GM19455 (cell line): ENCODE results near the gene PBRM1.

Experiments
- ATAC-seq: cut with Tn5 transposase; IDR thresholded peaks from one replicate; pipeline ENCODE4 v1.9.1; 2021; ENCODE audit not compliant: unreplicated experiment

The PBRM1 gene

DNA sequence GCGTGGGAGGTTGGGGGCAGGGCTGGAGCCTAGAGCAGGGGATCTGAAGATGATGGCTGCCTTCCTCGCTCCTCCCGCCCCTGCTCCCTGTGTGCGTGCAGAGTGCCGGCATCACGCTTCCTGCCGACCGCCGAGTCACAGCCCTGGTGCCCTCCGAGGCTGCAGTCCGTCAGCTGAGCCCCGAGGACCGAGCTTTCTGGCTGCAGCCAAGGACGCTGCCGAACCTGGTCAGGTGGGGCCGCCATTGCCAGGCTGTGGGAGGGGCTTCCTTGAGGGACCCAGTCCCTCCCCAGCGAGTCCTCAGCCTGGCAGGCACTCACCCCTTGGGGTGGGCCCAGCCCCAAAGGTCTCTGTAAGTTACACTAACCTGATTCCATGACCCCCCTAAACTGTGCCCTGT lies 173.0 kb downstream of the PBRM1 start:
- ATAC-seq: no peak

DNA sequence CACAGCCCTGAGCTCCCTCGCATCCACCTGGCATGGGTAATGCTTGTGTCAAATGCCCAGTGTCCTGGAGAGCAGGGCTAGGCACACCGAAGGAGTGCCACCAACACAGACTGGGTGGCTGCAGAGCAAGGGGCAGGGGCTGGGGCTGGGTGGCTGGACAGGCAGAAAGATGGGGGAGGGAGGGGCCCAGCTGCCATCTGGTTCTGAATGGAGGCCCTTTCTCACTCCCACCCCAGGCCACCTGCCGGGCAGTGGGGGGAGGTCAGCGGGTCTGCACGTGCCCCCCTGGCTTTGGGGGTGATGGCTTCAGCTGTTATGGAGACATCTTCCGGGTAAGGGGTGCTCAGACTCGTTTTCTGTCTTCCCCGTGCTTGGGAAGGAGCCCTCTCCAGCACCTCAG lies 173.6 kb downstream of the PBRM1 start:
- no peak for ATAC-seq

DNA sequence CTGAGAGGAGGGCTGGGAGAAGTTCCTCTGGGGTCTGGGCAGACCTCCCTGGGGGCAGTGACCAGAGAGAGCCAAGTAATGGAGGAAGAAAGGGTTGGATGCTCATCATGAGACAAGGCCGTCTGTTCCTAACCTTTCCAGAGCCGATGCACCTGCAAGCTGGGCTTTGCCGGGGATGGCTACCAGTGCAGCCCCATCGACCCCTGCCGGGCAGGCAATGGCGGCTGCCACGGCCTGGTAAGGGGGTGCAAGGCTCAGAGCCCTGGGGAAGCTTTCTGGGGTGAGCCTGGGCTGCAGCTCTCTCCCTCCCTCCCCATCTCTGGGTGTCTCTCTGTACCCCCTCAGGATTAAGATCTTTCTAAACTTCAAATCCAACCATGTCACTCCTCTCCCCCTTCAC lies 174.2 kb downstream of the PBRM1 start:
- ATAC-seq: no peak

DNA sequence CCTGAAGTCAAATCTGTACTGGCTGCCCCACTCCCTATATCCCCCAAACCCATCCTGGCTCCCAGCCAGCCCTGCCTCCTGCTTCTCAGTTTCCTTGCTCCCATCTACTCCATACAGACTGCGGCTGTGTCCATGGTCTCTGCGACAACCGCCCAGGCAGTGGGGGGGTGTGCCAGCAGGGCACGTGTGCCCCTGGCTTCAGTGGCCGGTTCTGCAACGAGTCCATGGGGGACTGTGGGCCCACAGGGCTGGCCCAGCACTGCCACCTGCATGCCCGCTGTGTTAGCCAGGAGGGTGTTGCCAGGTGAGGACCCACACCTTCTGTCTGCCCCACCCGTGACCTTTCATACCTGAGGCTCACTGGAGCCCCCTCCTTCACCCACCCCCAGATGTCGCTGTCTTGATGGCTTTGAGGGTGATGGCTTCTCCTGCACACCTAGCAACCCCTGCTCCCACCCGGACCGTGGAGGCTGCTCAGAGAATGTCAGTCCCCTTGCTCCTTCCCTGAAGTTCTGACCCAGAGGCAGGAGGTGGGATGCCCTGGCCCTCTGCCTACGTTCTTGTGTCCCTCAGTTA lies 175.9 kb downstream of the PBRM1 start:
- ATAC-seq: no peak

DNA sequence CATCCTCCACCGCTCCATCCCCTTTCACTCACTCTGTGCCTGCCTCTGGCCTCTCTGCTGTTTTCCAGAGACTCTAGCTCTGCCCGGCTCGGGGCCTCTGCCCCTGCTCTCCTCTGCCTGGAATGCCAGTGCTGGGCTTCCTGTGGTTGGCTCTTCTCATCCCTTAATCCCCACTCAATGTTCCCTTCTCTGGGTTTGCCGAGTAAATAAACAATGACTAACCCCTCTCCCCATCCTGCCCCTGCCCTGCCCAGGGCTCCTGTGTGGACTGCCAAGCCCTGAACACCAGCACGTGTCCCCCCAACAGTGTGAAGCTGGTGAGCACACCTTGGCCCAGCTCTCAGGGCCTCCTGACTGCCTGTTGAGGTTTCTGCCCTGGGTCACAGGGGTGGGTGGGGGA lies 178.4 kb downstream of the PBRM1 start:
- no peak for ATAC-seq

DNA sequence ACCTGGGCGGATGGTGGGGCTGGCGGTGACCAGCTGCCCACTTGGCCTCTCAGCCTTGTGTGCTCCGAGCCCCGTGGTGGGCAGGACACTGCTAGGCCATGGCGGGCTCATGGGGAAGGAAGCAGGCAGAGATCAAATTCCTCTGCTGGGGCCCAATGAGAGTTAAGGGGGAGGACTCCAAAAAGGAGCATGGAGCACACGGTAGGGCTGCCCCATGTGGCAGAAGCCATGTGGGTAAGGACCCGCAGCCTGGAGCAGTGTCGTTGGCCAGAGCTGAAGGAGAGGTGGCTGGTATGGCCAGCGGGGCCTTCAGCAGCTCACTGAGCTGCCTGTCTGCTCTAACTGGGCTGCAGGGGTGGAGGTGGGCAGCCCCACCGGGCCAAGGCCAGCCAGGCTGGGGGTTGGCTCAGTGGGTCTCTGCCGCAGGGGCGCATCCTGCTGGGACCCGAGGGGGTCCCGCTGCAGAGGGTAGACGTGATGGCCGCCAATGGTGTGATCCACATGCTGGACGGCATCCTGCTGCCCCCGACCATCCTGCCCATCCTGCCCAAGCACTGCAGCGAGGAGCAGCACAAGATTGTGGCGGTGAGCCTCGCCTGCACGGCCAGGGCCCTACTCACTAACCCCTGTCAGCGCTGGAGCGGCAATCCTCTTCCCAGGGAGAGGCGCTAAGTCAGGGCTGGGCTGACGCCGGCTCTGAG lies 179.3 kb downstream of the PBRM1 start:
- ATAC-seq: no peak

DNA sequence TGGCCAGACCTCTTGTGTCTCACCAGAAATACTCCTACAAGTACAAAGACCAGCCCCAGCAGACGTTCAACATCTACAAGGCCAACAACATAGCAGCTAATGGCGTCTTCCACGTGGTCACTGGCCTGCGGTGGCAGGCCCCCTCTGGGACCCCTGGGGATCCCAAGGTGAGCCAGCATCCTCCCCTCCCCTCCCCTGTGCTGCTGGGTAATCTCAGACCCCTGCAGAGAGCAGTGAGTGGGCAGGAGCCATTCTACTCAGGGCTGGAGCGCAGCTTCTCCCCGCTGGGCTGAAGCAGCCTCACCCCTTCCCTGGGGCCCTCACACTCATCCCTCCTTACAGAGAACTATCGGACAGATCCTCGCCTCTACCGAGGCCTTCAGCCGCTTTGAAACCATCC lies 180.7 kb downstream of the PBRM1 start:
- no peak for ATAC-seq

DNA sequence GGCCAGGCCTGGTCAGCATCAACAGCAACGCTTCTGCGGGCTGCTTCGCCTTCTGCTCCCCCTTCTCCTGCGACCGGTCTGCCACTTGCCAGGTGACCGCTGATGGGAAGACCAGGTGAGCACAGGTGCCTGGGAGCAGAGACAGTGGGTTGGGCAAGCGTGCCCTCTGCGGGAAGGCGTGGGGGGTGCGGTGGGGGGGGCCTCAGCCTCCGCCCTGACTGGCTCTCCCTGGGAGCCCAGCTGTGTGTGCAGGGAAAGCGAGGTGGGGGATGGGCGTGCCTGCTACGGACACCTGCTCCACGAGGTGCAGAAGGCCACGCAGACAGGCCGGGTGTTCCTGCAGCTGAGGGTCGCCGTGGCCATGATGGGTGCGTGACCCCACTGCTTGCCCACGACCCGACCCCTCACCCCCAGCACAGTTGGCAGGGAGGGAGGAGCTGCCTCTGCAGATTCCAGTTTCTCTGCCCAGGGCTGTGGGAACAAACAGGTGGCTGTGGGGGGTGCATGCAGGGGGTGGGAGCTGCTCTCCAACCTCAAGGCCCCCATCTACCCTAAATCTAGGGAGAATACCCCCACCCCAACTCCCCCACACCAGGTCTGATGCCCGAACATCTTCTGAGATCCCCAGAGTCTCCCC lies 181.8 kb downstream of the PBRM1 start:
- no peak for ATAC-seq

DNA sequence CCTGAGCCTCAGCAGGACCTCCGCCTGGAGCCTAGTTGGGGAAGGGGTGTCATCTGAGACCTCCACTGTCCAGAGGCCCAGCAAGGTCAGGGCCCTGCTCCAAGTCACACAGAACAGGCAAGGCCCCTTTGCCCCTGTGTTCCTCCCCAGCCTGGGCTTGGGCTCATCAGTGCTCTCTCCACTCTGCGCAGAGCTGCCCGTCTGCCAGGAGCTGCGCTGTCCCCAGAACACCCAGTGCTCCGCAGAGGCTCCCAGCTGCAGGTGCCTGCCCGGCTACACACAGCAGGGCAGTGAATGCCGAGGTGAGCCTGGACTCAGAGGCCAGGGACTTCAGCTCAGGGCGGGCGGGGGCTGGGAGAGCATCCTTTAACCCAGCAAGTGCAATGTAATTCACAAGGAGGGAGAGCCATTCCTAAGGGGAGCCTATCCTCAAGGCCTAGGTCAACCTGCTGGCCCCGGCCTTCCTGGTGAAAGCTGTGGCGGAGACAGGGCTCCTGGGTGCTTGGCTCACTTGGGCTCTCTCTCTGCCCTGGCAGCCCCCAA lies 182.8 kb downstream of the PBRM1 start:
- no peak for ATAC-seq

DNA sequence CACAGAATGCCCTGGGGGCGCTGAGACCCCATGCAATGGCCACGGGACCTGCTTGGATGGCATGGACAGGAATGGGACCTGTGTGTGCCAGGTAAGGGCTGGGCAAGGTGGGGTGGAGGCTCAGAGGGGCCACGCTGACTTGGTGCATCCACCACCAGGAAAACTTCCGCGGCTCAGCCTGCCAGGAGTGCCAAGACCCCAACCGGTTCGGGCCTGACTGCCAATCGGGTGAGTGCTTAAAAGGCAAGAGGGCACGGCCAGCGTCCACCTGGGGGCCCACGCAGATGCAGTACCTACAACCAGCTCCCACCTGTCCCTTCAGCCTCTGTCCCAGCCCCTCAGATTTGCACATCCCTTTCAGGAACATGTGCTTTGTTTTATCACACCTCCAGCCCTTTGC lies 183.7 kb downstream of the PBRM1 start:
- no peak for ATAC-seq

DNA sequence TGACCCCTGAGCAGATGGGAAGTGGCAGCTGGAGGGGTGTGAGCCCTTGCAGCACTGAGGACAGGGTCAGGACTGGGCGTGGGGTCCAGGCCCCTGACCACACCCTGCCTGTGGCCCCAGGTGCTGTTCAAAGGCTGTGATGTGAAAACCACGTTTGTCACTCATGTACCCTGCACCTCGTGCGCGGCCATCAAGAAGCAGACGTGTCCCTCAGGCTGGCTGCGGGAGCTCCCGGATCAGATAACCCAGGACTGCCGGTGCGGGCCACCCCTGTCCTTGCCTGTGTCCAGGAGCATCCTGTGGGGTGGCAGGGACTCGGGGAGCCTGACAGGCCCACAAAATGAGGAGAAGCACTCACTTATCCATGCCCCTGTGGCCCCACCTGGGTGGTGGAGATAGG lies 184.7 kb downstream of the PBRM1 start:
- no peak for ATAC-seq

DNA sequence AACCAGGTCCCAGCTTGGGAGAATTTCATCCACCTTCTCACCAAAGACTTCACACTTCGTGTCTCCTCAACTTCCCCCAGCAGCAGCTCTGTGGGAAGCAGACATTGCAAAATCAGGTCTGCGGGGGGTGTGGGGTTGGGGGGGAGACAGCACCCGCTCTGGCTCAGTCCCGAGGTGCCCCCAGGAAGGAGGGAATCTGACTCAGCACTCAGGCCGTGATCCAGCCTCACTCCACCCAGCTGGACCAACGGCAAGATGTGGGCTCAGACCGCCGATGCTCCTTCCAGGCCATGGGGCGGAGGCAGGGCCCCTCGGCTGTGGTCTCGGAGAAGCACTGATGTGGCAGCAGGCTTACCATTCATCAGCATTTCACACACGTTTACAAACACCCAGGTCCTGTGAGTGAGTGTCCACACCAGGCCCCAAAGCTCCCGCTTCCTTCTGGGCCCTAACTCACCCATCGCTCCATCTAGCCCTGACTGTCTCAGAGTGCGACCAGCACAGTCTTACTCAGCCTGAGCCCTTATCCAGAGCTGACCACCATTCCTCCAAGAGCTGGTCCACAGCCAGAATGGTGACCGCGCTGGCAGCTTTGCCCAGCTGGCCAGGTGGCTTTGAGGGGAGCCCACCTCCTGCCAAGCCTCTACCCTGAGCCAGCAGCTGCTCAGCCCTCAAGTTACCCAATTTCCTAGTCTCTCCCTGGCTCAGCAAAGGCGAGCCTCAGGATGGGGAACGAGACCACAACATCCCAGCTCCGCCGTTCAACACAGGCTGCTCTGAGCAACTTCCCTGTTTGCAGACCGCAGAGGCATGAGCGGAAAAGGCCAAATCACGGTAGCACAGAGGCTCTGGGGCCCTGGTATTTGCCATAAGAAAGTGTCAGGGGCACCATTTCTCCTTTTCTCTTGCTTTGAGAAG lies 187.3 kb downstream of the PBRM1 start:
- ATAC-seq: no peak

DNA sequence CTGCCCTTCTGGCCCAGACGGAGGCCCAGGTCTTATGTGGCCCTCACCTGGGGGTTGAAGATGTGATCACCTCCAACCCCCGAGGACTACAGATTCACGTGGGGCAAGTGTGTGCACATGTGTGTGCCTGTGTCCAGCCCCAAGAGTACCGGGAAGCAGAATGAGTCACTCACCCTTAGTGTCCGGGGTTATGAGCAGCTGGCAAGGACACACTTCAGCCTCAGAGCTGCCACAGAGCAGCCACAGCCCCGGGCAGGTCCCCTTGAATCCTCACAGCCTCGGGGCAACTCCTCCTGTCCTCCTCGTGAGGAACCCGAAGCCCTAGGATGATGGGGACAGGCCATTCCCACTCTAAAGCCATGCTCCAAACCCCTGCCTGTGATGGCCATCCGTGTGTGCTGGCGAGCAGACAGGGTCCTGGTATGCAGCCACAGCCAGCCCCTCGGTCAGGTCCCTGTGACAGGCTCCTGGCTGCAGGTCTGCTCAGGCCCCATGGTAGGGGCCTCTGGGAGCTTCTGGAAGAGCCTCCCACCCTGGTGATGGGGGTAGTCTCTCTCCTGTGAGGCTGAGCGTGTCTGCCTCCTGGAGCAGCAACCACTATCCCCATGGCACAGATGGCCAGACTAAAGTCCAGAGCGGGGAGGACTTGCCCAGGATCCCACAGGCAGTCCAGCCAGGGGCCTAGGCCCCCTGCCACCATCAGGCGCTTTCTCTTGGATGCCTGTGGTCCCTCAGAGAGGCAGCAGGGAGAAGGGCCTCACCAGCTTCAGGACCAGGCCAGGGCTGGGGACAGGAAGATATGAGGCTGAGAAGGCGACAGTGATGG lies 189.7 kb downstream of the PBRM1 start:
- no peak for ATAC-seq
